Endothelial cell (in vitro differentiated cells): ENCODE measurements around the gene TAAR9. TPM values are rescaled to one million over a fixed set of nuclear protein-coding genes. Genes with fewer than 3 reads are reported as not detected.

Experiments used
- DNase-seq: peaks from one replicate; pipeline ENCODE4 v3.0.0; 2021; ENCODE audit warnings: low spot score
- H3K27ac Mint-ChIP-seq: one replicate; pipeline ENCODE4 v1.8.0; 2021; ENCODE audit warnings: mixed read lengths, inconsistent platforms; ENCODE audit not compliant: unreplicated experiment
- H3K27me3 Mint-ChIP-seq: one replicate; pipeline ENCODE4 v1.8.0; 2021; ENCODE audit warnings: mild to moderate bottlenecking, moderate library complexity, mixed read lengths, inconsistent platforms; ENCODE audit not compliant: unreplicated experiment
- H3K36me3 Mint-ChIP-seq: one replicate; pipeline ENCODE4 v1.8.0; 2021; ENCODE audit warnings: mild to moderate bottlenecking, low read depth, mixed read lengths, inconsistent platforms; ENCODE audit not compliant: unreplicated experiment
- H3K4me1 Mint-ChIP-seq: one replicate; pipeline ENCODE4 v1.8.0; 2021; ENCODE audit warnings: mild to moderate bottlenecking, mixed read lengths, inconsistent platforms; ENCODE audit not compliant: unreplicated experiment
- H3K4me3 Mint-ChIP-seq: one replicate; pipeline ENCODE4 v1.8.0; 2021; ENCODE audit warnings: mild to moderate bottlenecking, mixed read lengths, inconsistent platforms; ENCODE audit not compliant: unreplicated experiment
- H3K9me3 Mint-ChIP-seq: one replicate; pipeline ENCODE4 v1.8.0; 2021; ENCODE audit warnings: mixed read lengths, inconsistent platforms; ENCODE audit not compliant: unreplicated experiment
- CTCF ChIP-seq: fragments of 200-600 bp; sonication (generic); IDR thresholded peaks from one replicate; pipeline ENCODE4 v1.5.0; 2021; ENCODE audit warnings: antibody characterized with exemption; ENCODE audit not compliant: unreplicated experiment
- long read RNA-seq: library from polyadenylated mRNA; unstranded; transcript quantifications from one replicate; pipeline ENCODE4 v2.0.0, GENCODE V29; 2020; ENCODE audit not compliant: unreplicated experiment
- total RNA-seq: library from RNA; stranded (reverse); fragmentation: NEBNext Ultra II Directional; extraction: Animal tissue kit (Norgen Biotek cat#: 25700); gene quantifications from one replicate; pipeline ENCODE4 v1.2.1, GENCODE V29; 2021; ENCODE audit not compliant: unreplicated experiment

TAAR9 gene
- not detected for total RNA-seq
- long read RNA-seq: 0 reads

GRCh38 chr6:132537977-132538376, at the start of gene TAAR9:
Gene TAAR9 (plus strand): TSS chr6:132538277. CDS start chr6:132538290, 13 bp downstream.
- no peak within 1 kb of the TSS for H3K4me3 Mint-ChIP-seq
- H3K4me1 Mint-ChIP-seq: no peaks in the 10 kb centered on the region
- no peak for DNase-seq
- H3K27ac Mint-ChIP-seq: no peak within 1 kb of the TSS
- H3K9me3 Mint-ChIP-seq: no peaks in the 10 kb centered on the region
- no peaks in the 10 kb centered on the region for H3K27me3 Mint-ChIP-seq
- no peaks in the 10 kb centered on the region for H3K36me3 Mint-ChIP-seq
- no peak for TF ChIP-seq CTCF

GRCh38 chr6:132489376-132489775, 48.7 kb upstream of the TAAR9 start:
- H3K9me3 Mint-ChIP-seq: no peaks in the 10 kb centered on the region
- H3K4me1 Mint-ChIP-seq: no peaks in the 10 kb centered on the region
- no peak for TF ChIP-seq CTCF
- peak overlapping the region; percentile 12 for H3K27ac Mint-ChIP-seq
- DNase-seq: no peak
- H3K4me3 Mint-ChIP-seq: peak overlapping the region; percentile 48
- peaks cover 10% of the 10 kb centered on the region for H3K36me3 Mint-ChIP-seq
- H3K27me3 Mint-ChIP-seq: no peaks in the 10 kb centered on the region

GRCh38 chr6:132490024-132490423, 48.1 kb upstream of the TAAR9 start:
- no peaks in the 10 kb centered on the region for H3K27me3 Mint-ChIP-seq
- H3K4me3 Mint-ChIP-seq: peak overlapping the region; percentile 48
- H3K9me3 Mint-ChIP-seq: no peaks in the 10 kb centered on the region
- H3K36me3 Mint-ChIP-seq: peaks cover 17% of the 10 kb centered on the region
- no peak for TF ChIP-seq CTCF
- H3K4me1 Mint-ChIP-seq: no peaks in the 10 kb centered on the region
- DNase-seq: no peak
- H3K27ac Mint-ChIP-seq: peak overlapping the region; percentile 72

GRCh38 chr6:132490478-132491204, 47.4 kb upstream of the TAAR9 start:
- Mint-ChIP-seq H3K4me3 (no peak overlapping the region), H3K27ac (no peak overlapping the region), H3K4me1 (no peaks in the 10 kb centered on the region), H3K36me3 (peaks cover 17% of the 10 kb centered on the region), H3K27me3 (no peaks in the 10 kb centered on the region), H3K9me3 (no peaks in the 10 kb centered on the region)
- no peak for TF ChIP-seq CTCF
- DNase-seq: no peak

- no peak for DNase-seq
- Mint-ChIP-seq H3K27ac (no peak overlapping the region), H3K36me3 (peaks cover 17% of the 10 kb centered on the region), H3K4me1 (no peaks in the 10 kb centered on the region), H3K9me3 (no peaks in the 10 kb centered on the region), H3K27me3 (no peaks in the 10 kb centered on the region), H3K4me3 (no peak overlapping the region)
- no peak for TF ChIP-seq CTCF
Observed at GRCh38 chr6:132491303-132491702, 46.8 kb upstream of the TAAR9 start.
